A673 (cell line): Measurements from ENCODE around the gene S100A11. TPM values are rescaled to one million over a fixed set of nuclear protein-coding genes. Genes with fewer than 3 reads are reported as not detected.

Source experiments
- BruUV-seq: library from RNA; stranded (reverse); fragments of 400-500 nt; replicated peaks from 2 replicates; lab custom pipeline; 2021; lab: Mats Ljungman, UMichigan
- CTCF ChIA-PET: fragments of 300-600 bp; sonication (Branson Sonifier 250); formaldehyde crosslinking; loops from one replicate; lab custom pipeline; 2022; ENCODE audit warnings: antibody characterized with exemption; lab: Charles Lee
- POLR2A ChIA-PET: fragments of 300-600 bp; sonication (Branson Sonifier 250); formaldehyde crosslinking; loops from one replicate; lab custom pipeline; 2022; ENCODE audit warnings: antibody characterized with exemption; ENCODE audit not compliant: low non-redundant PET; lab: Charles Lee
- DNase-seq: peaks from one replicate; pipeline ENCODE4 v3.0.0-alpha.2; 2015; ENCODE audit warnings: low spot score
- H3K27ac ChIP-seq: fragments of 200-600 bp; sonication (generic); 2 replicates; pipeline ENCODE4 v1.5.1; 2016; ENCODE audit warnings: mixed run types, low read depth, mild to moderate bottlenecking, mixed read lengths, antibody characterized with exemption, low read length; ENCODE audit not compliant: poor library complexity, severe bottlenecking
- H3K27me3 ChIP-seq: fragments of 200-600 bp; sonication (generic); replicated peaks from 2 replicates; pipeline ENCODE4 v1.6.1; 2017; ENCODE audit warnings: mixed run types, low read depth, mild to moderate bottlenecking, mixed read lengths, antibody characterized with exemption, low read length; ENCODE audit not compliant: insufficient read depth, poor library complexity
- H3K36me3 ChIP-seq: fragments of 200-600 bp; sonication (generic); 2 replicates; pipeline ENCODE4 v1.6.1; 2016; ENCODE audit warnings: mixed run types, mild to moderate bottlenecking, mixed read lengths, antibody characterized with exemption, low read length; ENCODE audit not compliant: insufficient read depth, poor library complexity, severe bottlenecking
- H3K4me1 ChIP-seq: fragments of 200-600 bp; sonication (generic); 2 replicates; pipeline ENCODE4 v1.6.1; 2017; ENCODE audit warnings: mixed run types, mild to moderate bottlenecking, mixed read lengths, antibody characterized with exemption, low read length; ENCODE audit not compliant: insufficient read depth, poor library complexity, severe bottlenecking
- H3K4me3 ChIP-seq: fragments of 200-600 bp; sonication (generic); 2 replicates; pipeline ENCODE4 v1.5.1; 2016; ENCODE audit warnings: low read depth, mixed run types, mild to moderate bottlenecking, mixed read lengths, low read length; ENCODE audit not compliant: poor library complexity, severe bottlenecking
- H3K9me3 ChIP-seq: fragments of 200-600 bp; sonication (generic); 2 replicates; pipeline ENCODE4 v1.6.1; 2016; ENCODE audit warnings: mixed run types, low read depth, mild to moderate bottlenecking, mixed read lengths, antibody characterized with exemption, low read length; ENCODE audit not compliant: poor library complexity, severe bottlenecking
- EZH2 ChIP-seq: fragments of 200-600 bp; sonication (generic); IDR thresholded peaks from 2 replicates; pipeline ENCODE4 v1.6.1; 2017; ENCODE audit warnings: borderline replicate concordance, low read depth, mild to moderate bottlenecking, mixed read lengths, antibody characterized with exemption, low read length; ENCODE audit not compliant: poor library complexity, severe bottlenecking
- intact Hi-C: fragments of 100-400 bp; cut with micrococcal nuclease; formaldehyde crosslinking; loops from one replicate; pipeline ENCODE4 v1.10.0; 2022; ENCODE audit not compliant: unreplicated experiment
- total RNA-seq: library from RNA; stranded (reverse); gene quantifications from 2 replicates; pipeline ENCODE4 v1.2.3, GENCODE V29; 2021
- TF ChIP-seq, protein P1 (sequence below): fragments of 300-800, 200-600 bp; sonication (generic); conservative IDR thresholded peaks from 2 replicates; pipeline ENCODE4 v1.5.1; 2017; ENCODE audit warnings: low read depth, mild to moderate bottlenecking, antibody characterized with exemption, low read length, moderate library complexity, mixed read lengths

Gene S100A11
- total RNA-seq, 1 experiment from 2014 or later: 151 TPM

DNA sequence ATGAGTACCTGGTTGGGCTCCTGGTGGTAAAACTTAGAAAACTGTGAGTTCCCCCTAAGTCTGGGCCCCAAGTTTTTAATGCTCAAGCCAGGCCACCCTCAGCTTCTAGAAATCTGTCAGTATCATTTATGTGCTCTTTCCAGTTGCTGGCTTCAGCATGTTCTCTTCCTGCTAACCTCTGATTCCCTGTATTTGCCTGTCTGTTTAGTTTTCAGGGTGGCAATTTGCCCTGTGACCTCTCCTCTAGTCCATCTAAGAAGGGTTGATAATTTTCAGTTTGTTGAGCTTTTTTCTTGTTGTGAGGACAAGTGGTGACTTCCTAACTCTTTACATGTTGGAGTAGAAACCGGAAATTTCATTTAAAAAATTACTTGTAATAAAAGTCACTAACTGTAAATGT lies 27.1 kb downstream of the S100A11 start:
- no peak for DNase-seq
- ChIA-PET POLR2A (no interaction called here), CTCF (interaction anchor here (1.0 kb wide), 1 partner anchor 25 kb away, joined by 3 read pairs; no protein-coding TSS in a partner anchor)
- no peak overlapping the region for H3K27ac ChIP-seq
- H3K36me3 ChIP-seq: no peaks in the 10 kb centered on the region
- H3K4me1 ChIP-seq: no peaks in the 10 kb centered on the region
- no TSS peak for BruUV-seq
- H3K4me3 ChIP-seq: no peak overlapping the region
- intact Hi-C loops: no loop called here
- no peak for TF ChIP-seq EZH2
- TF ChIP-seq, protein P1, sequence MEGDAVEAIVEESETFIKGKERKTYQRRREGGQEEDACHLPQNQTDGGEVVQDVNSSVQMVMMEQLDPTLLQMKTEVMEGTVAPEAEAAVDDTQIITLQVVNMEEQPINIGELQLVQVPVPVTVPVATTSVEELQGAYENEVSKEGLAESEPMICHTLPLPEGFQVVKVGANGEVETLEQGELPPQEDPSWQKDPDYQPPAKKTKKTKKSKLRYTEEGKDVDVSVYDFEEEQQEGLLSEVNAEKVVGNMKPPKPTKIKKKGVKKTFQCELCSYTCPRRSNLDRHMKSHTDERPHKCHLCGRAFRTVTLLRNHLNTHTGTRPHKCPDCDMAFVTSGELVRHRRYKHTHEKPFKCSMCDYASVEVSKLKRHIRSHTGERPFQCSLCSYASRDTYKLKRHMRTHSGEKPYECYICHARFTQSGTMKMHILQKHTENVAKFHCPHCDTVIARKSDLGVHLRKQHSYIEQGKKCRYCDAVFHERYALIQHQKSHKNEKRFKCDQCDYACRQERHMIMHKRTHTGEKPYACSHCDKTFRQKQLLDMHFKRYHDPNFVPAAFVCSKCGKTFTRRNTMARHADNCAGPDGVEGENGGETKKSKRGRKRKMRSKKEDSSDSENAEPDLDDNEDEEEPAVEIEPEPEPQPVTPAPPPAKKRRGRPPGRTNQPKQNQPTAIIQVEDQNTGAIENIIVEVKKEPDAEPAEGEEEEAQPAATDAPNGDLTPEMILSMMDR: no peak
- H3K9me3 ChIP-seq: no peaks in the 10 kb centered on the region
- peaks cover 45% of the 10 kb centered on the region for H3K27me3 ChIP-seq

DNA sequence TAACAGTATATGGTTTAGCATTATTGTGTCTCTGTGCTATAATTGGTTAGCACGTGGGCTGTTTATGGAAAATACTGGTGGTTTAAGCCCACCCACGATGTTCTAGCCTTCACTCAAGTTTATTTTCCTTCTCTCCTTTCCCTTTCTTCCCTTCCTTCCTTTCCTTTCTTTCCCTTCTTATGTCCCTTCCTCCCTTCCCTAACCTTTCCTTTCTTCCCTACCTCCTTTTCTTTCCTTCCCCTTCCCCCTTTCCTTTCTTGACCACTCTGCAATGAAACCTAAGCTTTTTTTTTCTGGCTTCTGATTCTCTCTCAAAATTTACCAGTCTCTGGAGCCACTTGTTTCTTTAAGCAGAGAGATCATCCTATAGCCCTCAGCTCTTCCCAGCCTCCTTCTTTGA lies 29.8 kb downstream of the S100A11 start:
- Histone ChIP-seq H3K9me3 (no peaks in the 10 kb centered on the region), H3K4me1 (no peaks in the 10 kb centered on the region), H3K4me3 (no peak overlapping the region), H3K36me3 (no peaks in the 10 kb centered on the region), H3K27me3 (peaks cover 63% of the 10 kb centered on the region), H3K27ac (no peak overlapping the region)
- BruUV-seq: no TSS peak
- CTCF ChIA-PET: interaction anchor here (0.7 kb wide), 1 partner anchor 39 kb away, joined by 3 read pairs; no protein-coding TSS in a partner anchor
- no peak for DNase-seq
- POLR2A ChIA-PET: no interaction called here
- intact Hi-C loops: no loop called here
- TF ChIP-seq EZH2: no peak
- TF ChIP-seq, protein P1: no peak

DNA sequence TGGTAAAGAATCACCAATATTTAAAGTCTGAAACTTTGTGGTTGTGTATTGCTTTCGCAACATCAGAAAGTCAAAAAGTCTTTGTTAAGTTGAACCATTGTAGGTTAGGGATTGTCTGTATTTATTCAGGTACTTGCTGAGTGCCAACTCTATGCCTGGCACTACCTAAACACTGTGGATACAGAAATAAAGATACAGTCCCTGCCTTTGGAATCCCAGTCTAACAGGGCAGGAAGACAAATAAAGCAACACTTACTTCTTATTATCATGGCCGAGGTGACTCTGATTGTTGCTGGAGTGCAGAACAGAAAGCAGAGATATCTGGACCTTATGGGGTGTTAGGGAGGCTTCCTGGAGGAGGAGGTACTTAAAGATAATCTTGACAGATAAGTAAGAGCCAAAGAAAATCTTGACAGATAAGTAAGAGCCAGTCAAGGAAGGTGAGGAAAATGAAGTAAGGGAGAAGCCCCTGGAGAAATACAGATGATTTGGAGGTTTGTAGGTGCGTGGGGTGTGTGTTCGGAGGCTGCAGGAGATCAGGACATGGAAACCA lies 31.4 kb downstream of the S100A11 start:
- Histone ChIP-seq H3K9me3 (no peaks in the 10 kb centered on the region), H3K4me3 (no peak overlapping the region), H3K27me3 (peaks cover 63% of the 10 kb centered on the region), H3K4me1 (no peaks in the 10 kb centered on the region), H3K27ac (no peak overlapping the region), H3K36me3 (no peaks in the 10 kb centered on the region)
- TF ChIP-seq EZH2: no peak
- TF ChIP-seq, protein P1: no peak
- no TSS peak for BruUV-seq
- intact Hi-C loops: no loop called here
- POLR2A ChIA-PET: no interaction called here
- CTCF ChIA-PET: no interaction called here
- no peak for DNase-seq
